Activated T-cell treated with anti-CD3 and anti-CD28 coated beads for 4 hours (primary cell): Measurements from ENCODE around the gene PTGER3.
"Not testable (repeated sequence)": the region's sequence is repeated elsewhere in the genome, so short reads cannot be mapped to it uniquely, and the experiment has no call there.

ENCODE experiments used
- DNase-seq: peaks from one replicate; pipeline ENCODE4 v3.0.0-alpha.2; 2020

PTGER3 gene

GRCh38 chr1:70941563-70941962 is 106.1 kb downstream of the PTGER3 start:
- no peak for DNase-seq

- DNase-seq, result not testable (repeated sequence)
These were observed 107.2 kb downstream of the PTGER3 start for GRCh38 chr1:70940398-70940797.

GRCh38 chr1:70934194-70934961 is 113.2 kb downstream of the PTGER3 start:
- DNase-seq, result no peak

GRCh38 chr1:70930062-70930461 is 117.6 kb downstream of the PTGER3 start:
- no peak for DNase-seq

GRCh38 chr1:70922196-70922595 is 125.4 kb downstream of the PTGER3 start:
- DNase-seq, result no peak
